AG20443 (cell line): Measurements from ENCODE around the gene PLCB1.

ENCODE experiments used
- DNase-seq: peaks from one replicate; pipeline ENCODE4 v3.0.0; 2012; ENCODE audit warnings: low spot score, mixed read lengths

Gene PLCB1

DNA sequence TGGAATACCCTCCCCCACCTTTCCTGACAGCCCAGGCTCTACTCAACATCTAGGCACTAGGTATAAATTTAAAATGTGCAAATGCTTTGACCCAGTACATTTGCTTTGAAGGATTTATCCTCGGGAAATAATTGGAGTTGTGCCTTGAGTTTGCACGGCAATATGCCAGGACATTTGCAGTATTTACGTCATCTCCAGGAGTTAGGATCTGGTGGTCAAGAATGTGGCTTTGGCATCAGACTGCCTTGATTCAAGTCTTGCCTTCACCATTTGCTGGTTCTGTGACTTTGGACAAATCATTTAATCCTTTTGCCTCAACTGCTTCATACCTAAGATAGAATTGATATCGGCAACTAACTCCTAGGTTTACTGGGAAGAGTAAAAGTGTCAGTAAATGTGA lies 169.6 kb downstream of the PLCB1 start:
- no peak for DNase-seq

DNA sequence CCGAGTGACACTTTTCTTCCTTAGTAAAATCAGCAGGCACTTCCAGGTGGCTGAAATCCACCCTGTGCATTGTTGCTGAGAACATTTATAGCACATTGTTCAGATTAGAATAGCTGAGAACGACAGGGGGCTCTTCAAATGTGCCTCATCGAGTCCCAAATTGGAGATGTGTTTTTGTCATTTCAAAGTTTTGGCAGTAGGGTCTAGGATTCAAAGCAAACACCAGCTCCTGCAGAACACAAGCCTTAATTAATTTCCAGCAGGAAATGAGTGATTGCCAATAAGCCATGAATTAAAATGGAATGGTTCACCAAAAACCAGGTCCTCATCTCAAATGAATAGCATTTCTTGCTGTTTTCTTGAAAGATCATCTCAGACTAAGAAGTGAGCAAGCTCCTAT lies 171.6 kb downstream of the PLCB1 start:
- no peak for DNase-seq

DNA sequence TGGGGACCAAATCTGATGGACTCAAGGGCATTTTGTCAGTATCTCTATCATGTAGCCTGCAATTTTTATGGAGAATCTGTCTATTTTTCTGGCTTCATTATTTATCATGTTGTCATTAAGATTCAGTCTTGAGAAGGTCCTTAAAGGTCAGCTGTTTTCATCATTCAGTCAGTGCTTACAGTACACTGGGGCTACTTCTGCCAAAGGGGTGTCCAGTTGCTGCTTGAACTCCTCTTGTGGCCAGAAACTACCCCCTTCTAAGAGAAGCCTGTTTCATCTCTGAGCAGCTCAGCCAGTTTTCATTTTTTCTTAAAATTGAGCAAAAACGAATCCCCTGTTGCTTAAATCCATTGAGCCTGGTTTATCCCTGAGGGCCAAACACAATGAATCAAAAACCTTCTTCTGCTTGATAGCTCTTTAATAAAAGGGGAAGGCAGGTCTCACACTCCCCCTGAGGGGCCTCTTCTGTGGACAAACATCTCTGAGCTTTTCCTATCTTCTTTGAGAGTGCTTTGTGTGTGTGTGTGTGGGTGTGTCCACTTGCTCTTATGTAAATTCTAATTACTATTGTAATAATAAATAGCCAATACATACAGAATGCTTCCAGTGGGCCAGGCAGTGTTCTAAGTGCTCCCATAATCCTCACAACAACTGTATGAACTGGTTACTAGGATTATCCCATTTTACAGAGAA lies 172.2 kb downstream of the PLCB1 start:
- no peak for DNase-seq

DNA sequence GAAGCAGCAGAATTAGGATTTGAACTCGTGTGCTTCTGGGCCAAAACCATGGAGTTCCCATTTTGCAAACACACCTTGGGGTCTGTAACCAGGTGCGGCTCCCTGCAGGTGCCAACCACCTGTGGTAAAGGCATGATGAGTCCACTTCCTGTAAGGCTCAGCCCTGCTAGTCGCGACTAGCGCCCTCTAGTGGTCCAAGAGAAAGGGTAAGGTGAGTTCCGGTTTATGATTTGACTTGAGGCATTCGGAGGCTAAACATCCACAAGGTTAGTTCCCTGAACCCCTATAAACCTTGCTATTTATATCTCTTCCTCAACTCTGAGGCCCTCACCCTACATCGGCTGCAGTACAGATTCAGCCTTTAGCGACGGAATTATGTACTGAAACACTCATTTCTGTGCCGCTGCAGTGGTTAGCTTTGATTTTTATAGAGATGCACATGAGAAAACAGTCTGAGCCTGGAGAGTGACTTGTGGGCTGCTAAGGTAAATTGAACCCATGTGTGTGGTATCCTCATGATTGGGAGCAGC lies 173.4 kb downstream of the PLCB1 start:
- peak; percentile 25 for DNase-seq

DNA sequence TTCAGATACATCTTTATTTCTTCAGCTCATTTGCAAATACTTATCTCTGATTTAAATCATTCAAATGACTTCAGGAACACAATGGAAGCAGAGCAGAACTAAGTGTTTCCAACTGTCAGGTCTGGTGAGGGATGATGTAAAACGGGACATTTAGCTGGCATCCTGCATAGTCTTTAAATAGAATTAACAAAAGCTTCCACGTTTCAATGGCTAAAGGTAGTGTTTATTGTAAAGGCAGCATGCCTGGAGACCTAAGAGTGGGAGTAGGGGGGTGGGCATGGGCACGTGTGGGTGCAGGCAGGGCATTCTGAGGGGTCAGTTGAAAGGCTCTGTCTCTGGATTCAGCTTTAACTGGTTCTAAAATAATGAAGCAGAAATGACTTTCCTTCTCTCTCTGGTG lies 174.9 kb downstream of the PLCB1 start:
- DNase-seq, result no peak

DNA sequence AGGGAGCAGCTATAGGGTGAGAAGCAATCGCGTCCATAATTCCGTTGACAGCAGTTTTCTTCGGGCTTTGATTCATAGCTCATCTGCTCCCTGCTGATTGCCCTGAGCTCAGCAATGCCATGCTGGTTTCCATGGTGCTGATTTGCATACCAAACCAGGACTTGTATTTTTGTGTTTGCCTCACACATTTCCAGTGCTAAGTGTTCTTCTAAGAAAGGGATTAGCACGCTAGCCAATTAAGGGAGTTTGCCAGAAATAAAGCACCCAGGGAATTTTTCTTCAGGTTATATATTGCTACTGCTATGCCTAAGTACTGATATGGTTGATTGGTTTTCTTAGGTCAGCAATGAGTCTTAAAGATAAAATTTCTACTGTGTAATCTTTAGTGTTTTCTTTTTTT lies 177.6 kb downstream of the PLCB1 start:
- peak; percentile 31 for DNase-seq

DNA sequence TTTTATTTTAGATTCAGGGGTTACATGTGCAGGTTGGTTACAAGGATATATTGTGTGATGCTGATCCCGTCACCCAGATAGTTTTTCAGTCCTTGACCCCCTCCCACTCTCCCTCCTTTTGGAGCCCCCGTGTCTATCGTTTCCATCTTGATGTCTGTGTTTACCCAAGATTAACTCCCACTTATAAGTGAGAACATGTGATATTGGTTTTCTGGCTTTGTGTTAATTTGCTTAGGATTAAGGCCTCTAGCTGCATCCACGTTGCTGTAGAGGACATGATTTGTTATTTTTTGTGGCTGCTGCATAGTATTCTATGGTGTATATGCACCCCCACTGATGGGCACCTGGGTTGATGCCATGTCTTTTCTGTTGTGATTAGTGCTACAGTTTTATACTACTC lies 178.6 kb downstream of the PLCB1 start:
- DNase-seq, result no peak

DNA sequence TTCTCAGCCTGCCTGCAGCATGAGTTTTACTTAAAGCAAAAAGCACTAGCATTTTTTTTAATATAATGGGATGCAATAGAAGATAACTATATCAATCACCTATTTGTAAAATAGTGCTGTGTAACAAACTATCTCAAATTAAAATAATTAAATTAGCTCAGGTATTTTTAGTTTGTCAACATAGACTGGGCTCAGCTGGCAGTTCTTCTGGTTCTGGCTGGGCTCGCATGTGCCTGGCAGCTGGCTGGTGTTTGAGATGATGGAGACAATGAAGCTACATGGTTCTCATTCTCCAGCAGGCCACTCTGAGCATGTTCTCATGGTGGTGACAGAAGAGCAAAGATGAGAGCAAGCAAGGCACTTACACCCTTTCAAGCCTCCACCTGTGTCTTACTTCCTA lies 181.0 kb downstream of the PLCB1 start:
- DNase-seq, result no peak

DNA sequence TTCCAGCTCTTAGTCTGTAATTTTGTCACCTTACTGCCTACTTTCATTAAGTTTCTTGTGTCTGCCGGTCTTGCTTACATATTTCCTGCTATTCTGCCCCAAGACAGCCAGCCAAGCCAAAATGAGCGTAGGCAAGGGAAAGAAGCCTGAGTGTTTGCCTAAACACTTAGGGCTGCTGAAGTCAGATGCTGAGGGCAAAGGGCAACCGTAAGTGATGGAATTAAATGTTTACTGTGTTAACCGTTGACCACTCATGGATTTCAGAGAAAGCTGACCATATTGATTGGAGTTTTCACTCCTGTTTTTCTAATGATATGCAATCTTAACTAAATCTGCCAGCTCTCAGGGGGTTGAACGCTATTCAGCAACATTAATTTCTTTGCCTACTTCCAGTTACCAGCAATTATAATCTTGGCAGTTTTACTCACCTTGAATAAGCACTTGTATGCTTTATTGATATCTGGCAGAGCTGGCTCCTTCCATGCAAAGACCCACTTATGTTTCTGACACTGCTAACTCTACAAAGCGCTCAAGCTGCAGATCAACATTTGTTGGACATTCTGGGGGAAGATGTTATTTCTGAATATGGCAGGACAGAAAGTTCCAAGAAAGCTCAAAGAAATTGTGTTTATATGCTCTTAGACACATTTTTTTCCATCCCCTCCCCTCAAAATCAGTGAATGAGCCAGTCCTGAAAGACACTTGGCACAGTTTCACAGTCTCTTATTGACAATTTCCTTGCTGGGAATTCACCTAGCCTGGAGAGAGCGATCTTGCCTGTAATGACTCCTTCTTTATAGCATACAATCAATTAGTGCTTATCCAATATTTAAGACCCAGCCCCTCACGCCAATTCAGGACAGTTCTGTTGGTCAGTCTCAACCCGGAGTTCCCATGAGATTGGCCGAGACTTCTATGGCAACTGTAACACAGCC lies 183.8 kb downstream of the PLCB1 start:
- DNase-seq, result no peak

DNA sequence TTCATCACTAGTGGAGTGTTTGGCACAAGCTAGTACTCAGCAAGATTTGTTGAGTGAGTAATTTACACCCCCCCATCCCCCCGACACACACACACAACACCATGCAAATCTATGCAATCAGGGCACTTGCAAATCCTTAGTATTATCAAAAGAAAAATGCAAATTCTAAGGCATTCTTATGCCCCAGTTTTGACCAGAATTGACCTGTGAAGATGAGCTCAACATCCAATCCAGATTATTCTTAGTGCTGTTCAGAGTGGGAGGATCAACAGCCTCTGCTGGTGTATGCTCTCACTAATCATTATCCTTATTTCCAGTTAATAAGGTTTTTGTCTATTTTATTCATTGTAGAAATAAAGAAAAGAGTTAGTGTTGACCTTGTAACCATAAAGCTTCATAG lies 185.4 kb downstream of the PLCB1 start:
- DNase-seq, result no peak

DNA sequence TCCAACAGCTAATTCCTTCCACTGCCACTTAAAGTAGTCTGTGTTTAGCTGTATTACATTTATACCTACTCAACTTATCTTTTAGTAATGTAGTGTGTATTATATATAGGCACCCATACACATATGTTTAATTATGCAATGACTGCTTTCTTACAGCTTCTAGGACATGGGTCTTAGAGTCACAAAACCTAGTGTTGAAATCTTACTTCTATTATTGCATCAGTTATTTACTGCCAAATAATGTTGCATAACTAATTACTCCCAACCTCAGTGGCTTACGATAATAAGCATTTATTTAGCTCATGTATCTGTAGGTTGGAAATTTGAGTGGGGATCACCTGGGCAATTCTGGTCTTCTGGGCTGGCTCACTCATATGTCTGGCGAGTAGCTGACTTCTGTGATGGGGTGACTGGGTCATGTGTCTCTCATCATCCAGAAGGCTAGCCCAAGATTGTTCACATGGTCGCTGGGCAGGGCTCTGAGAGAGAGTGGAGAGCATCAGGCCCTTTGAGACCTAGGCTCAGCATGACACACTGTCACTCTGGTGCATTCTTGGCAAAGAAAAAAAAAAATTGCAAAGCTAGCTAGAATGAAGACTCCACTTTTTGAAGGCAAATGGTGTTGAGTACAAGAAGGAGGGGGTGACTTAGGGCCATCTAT lies 187.0 kb downstream of the PLCB1 start:
- no peak for DNase-seq

DNA sequence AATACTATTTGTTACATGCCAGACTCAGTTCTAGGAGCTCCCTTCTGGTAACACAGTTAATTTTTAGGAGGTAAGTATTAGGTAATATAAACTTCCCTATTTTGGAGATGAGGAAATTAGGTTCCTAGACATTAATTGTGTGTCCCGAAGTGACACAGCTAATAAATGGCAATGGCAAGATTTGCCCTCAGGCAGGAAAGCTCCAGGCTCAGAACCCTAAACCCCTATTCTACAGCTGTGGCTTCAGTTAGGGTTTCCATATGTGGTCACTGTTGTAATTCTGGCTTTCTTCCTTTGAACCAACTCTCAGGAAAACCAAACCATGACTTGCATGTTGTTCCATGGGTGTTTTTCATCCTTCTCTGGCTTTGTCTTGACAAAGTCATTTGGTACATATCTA lies 188.2 kb downstream of the PLCB1 start:
- no peak for DNase-seq

DNA sequence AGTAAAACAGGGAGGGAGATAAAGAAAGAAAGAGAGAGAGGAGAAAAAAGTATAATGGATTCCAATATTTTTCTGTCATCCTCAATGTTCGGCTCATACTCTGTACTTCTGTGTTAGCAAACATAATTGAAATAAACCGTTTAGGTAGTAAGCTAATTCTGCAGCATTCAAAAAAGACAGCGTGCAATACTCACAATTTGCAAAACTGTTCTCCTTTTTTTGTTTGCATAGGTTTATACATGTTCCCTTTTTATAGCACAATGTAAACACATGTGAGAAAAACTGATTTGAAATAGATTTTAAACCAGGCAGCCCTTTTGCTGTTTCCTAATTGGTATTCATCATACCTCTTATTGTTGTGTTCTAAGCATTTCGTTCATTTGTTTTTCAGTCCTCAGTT lies 188.9 kb downstream of the PLCB1 start:
- DNase-seq, result no peak

DNA sequence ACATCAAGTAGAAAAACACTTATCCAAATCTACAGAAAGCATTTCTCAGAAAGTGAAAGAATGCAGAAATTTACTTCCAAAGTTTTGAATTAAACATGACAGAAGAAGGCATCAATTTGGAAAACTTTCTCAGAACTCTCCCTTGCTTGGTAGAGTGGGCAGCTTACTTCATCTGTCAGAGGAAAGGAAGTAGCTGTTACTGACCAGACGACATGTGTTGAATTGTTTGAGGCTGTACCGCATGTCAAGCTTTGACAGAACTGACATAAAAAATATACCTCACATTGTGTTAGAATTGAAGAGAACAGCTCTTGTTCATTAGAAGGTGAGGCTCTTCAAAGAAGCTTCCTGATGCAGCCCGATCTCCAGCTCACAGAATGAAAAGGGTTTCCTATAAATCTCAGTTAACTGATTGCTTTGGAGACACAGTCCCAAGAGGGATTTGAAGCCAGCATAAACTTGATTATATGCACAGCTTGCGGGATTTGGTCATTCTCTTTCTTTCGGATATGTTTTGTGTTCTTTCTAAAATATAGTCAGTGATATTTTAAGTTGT lies 190.7 kb downstream of the PLCB1 start:
- DNase-seq, result no peak

DNA sequence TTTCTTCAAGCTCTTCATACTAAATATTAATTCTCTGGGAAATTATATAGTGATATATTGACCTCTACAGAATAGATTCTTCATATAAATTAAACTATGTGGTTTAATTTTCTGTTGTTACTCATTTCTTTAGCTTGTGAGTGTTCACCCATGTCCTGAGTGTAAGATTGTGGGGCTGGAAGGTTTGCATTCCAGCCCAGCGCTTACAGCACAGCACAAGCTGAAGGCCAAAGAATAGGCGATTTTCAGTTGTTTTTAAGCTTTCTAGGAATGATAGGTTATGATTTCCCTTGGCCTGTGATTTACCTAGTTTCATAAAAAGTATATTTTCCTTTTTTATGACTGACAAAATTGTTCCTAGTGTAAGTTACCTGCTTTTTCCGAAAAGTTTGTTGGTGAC lies 194.1 kb downstream of the PLCB1 start:
- DNase-seq, result no peak

DNA sequence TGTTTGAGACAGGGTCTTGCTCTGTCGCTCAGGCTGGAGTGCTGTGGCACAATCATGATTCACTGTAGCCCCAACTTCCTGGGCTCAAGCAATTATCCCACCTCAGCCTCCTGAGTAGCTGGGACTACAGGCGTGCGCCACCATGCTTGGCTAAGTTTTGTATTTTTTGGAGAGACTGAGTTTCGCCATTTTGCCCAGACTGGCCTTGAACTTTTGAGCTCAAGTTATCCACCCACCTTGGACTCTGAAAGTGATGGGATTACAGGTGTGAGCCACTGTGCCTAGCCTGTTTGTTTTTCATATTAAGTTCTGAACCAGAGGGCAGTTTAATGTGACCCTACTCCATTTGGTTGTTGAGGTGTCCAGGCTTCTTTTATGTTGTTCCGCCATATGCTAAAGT lies 194.8 kb downstream of the PLCB1 start:
- DNase-seq, result no peak

DNA sequence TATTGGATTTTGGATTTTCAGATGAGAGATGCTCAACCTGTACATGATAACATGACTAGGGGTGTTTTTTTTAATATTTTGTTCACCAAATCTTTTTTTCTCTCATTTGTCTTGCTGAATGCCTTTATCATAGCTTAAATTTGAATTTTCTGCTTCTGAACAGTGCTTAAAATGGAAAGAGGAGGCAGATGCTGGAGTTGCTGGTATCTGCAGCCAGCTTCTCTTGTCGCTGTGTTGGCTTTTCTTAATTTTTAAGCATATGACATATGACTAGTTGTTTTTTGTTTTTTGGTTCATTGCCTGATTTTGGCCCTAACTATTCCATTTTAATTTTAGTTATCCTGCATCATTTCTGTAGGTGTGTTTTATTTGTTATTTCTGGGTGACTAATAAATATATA lies 196.1 kb downstream of the PLCB1 start:
- DNase-seq, result no peak

DNA sequence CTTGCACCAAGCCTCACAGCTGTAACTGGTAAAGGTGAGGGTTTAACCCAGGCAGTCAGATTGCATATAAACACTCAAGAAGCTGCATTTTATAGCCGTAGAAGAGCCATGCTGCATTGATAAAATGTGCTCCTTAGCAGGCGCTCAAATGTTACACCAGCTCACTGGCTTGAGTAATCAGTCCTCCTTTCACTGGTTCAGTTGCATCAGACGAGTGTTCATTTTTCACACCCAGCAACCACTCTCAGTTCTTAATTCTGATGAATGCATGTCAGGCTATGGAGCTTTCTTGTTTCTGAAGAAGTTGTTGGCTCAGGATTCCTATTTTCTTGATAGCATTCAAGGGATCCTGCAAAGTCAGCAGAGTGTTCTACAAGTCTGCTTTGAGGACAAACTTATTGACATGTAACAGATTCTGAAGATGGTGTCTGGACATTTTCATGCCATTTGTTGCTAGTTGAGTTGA lies 198.3 kb downstream of the PLCB1 start:
- no peak for DNase-seq

DNA sequence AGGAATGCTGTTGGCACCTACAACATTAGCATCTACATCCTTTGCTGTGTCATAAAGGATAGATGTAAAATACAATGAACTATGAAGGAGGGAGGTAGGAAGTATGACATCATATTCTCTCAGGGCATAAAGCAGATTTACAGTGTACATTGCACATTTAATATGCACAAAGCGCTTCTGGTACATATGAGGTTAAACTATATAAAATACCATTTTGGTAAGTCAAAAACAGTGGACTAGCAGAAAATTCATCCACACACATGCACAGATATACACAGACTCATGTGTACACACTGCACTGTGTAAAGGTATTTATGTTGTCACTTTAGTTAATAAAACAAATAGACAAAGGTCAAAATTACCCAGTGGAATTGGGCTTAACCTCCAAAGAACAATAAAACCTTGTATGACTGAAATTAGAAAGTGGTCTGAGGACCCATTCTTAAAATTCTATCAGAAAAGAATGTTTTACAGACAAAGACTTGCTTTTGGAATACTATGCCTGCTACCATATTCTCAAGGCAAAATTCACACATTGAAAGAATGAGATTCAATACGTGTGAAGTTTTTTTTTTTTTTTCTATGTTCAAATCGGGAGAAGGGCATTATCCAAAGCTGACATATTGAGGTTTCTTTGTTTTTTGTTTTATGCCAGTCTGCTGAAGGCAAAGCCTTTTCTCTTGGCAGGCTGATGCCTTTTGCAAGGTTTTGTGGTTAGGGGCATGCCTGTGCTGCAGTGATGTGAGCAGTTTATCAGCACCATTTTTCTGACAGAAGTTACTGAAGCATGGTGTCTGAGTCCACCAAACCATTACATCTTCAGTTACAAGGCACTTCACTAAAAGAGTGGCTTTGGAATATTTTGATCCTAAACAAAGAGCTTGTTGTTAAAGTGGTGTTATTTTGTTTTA lies 199.0 kb downstream of the PLCB1 start:
- no peak for DNase-seq

DNA sequence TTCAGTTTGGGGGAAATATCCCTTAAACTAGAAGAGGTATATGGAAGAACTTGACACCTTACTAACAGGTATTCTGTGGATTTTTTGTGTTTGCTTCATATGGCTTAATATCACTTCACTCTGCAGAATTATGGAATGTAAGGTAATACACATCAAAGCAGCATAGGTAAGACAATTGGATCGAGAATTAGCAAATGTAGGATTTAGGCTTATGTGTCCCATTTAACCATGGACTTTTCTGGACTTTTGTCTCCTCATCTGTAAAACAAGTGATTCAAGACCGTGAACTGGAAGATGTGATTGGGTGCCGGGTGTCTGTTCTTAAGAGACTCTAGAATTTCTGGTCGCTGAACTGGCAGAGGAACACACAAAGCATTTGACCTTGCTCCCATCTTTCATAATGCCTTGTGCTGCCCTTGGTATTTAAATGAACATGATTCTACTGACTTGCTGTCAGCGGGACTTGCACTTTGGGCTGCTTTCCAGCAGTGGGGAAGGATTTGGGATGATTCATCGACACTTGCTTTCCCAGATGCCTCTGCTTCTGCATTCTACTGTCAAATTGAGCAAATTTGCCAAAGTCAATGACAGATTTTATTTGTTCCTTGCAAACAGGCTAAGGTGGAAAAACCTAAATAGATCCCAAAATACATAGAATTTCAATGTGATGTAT lies 199.8 kb downstream of the PLCB1 start:
- peak; percentile 82 for DNase-seq

DNA sequence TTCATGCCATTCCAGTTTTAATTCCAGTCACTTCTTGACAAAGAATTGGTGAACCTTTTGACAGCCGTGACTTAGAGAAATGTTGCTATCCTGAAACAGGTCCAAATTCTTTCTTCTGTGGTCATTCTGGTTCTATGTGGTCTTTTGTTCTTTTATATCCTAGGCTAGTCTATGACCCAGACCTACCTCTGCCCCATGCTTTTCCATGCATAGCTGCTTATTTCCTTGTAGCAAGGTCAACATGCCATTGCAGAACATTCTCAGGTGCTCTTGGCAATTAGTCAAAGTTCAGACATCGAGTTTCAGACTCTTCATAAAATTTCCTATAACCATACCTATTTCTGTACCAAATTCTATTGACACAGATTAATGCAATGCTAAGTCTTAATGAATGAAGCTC lies 202.6 kb downstream of the PLCB1 start:
- no peak for DNase-seq
